Keratinocyte (primary cell): ENCODE results near the gene OPN1SW. TPM values are rescaled to one million over a fixed set of nuclear protein-coding genes. Genes with fewer than 3 reads are reported as not detected.

Experiments used
- DNase-seq: peaks from one replicate; pipeline ENCODE4 v3.0.0-alpha.2; 2011; ENCODE audit warnings: low read depth, missing footprints, low spot score
- FAIRE-seq: peaks from 2 replicates; lab custom pipeline; 2011; peaks lifted over from hg19 to GRCh38; lab: Jason Lieb, UNC
- H2AFZ ChIP-seq: 2 replicates; pipeline ENCODE4 v1.6.0; 2012; ENCODE audit warnings: low read length, control low read depth, inconsistent platforms; ENCODE audit not compliant: control insufficient read depth
- H3K27ac ChIP-seq: 2 replicates; pipeline ENCODE4 v1.5.1; 2011; ENCODE audit warnings: low read length; ENCODE audit not compliant: control insufficient read depth, insufficient read depth
- H3K27me3 ChIP-seq: 3 replicates; pipeline ENCODE4 v1.6.0; 2011; ENCODE audit warnings: low read length; ENCODE audit not compliant: control insufficient read depth, insufficient read depth; ENCODE audit errors: extremely low read depth
- H3K36me3 ChIP-seq, 2 experiments: 2 replicates in 1 of 2; 3 replicates in 1 of 2; pipeline ENCODE4 v1.5.1; 2011; ENCODE audit warnings: low read length in 2 of 2, mild to moderate bottlenecking in 1 of 2; ENCODE audit not compliant: control insufficient read depth in 2 of 2, insufficient read depth in 2 of 2; ENCODE audit errors: extremely low read depth in 1 of 2
- H3K4me1 ChIP-seq: 3 replicates; pipeline ENCODE4 v1.5.1; 2011; ENCODE audit warnings: low read length; ENCODE audit not compliant: control insufficient read depth, insufficient read depth; ENCODE audit errors: extremely low read depth
- H3K4me2 ChIP-seq: 3 replicates; pipeline ENCODE4 v1.6.0; 2011; ENCODE audit warnings: low read depth, low read length; ENCODE audit not compliant: control insufficient read depth, insufficient read depth; ENCODE audit errors: extremely low read depth
- H3K4me3 ChIP-seq, 3 experiments: fragments of 200-600 bp in 1 of 3; sonication (generic) in 1 of 3; 2 replicates in 2 of 3; 3 replicates in 1 of 3; pipeline ENCODE4 v1.5.1; 2011 to 2016; ENCODE audit warnings: low read length in 3 of 3, mild to moderate bottlenecking in 3 of 3, control low read depth in 2 of 3, inconsistent platforms in 1 of 3, low read depth in 1 of 3, mixed read lengths in 1 of 3, mixed run types in 1 of 3, moderate library complexity in 1 of 3; ENCODE audit not compliant: control insufficient read depth in 2 of 3, insufficient read depth in 2 of 3; ENCODE audit errors: extremely low read depth in 1 of 3
- H3K79me2 ChIP-seq: 2 replicates; pipeline ENCODE4 v1.6.0; 2012; ENCODE audit warnings: low read length; ENCODE audit not compliant: control insufficient read depth, insufficient read depth
- H3K9ac ChIP-seq: 3 replicates; pipeline ENCODE4 v1.6.0; 2011; ENCODE audit warnings: low read length; ENCODE audit not compliant: control insufficient read depth, insufficient read depth; ENCODE audit errors: extremely low read depth
- H3K9me1 ChIP-seq: 3 replicates; pipeline ENCODE4 v1.6.0; 2011; ENCODE audit warnings: low read length; ENCODE audit not compliant: control insufficient read depth, insufficient read depth; ENCODE audit errors: extremely low read depth
- H3K9me3 ChIP-seq: 2 replicates; pipeline ENCODE4 v1.5.1; 2012; ENCODE audit warnings: low read depth, low read length; ENCODE audit not compliant: control insufficient read depth
- H4K20me1 ChIP-seq: 3 replicates; pipeline ENCODE4 v1.6.0; 2011; ENCODE audit warnings: low read length; ENCODE audit not compliant: control insufficient read depth, insufficient read depth; ENCODE audit errors: extremely low read depth
- EZH2 ChIP-seq: IDR thresholded peaks from one replicate; pipeline ENCODE4 v1.6.1; 2012; ENCODE audit warnings: inconsistent platforms, mild to moderate bottlenecking, low read length, moderate library complexity
- dilution Hi-C: fragments of 300-500 bp; cut with MboI; formaldehyde crosslinking; loops from one replicate; pipeline ENCODE4 v1.7.0; 2020; ENCODE audit warnings: low sequenced_read_pairs; ENCODE audit not compliant: extremely low pct_ligation_motif_present
- polyA plus RNA-seq, 5 experiments: library from polyadenylated mRNA; depleted of rRNA in 3 of 5; stranded (reverse) in 3 of 5; stranded (forward) in 1 of 5; unstranded in 1 of 5; fragments of >200 nt; gene quantifications; 1 replicate in 1 of 5; 2 replicates in 3 of 5; 3 replicates in 1 of 5; pipeline versions ENCODE4 v1.2.1 to v1.2.3, GENCODE V29; 2011 to 2012; ENCODE audit warnings: missing spikeins in 2 of 5, low read depth in 1 of 5, low replicate concordance in 1 of 5
- TF ChIP-seq, protein P1 (sequence below), 3 experiments: IDR thresholded peaks in 1 of 3; conservative IDR thresholded peaks in 1 of 3; optimal IDR thresholded peaks in 1 of 3; 2 replicates in 2 of 3; 3 replicates in 1 of 3; pipeline versions ENCODE3 to v1.5.1; 2011; ENCODE audit warnings: low read length in 3 of 3, mild to moderate bottlenecking in 3 of 3, moderate library complexity in 2 of 3, control low read depth in 1 of 3, inconsistent platforms in 1 of 3; ENCODE audit not compliant: insufficient read depth in 2 of 3; ENCODE audit errors: extremely low read depth in 1 of 3

The OPN1SW gene
- polyA plus RNA-seq, 1 donor (not counting 4 experiments of a cell fraction or from before 2014, with no cell fraction given), result not detected

DNA sequence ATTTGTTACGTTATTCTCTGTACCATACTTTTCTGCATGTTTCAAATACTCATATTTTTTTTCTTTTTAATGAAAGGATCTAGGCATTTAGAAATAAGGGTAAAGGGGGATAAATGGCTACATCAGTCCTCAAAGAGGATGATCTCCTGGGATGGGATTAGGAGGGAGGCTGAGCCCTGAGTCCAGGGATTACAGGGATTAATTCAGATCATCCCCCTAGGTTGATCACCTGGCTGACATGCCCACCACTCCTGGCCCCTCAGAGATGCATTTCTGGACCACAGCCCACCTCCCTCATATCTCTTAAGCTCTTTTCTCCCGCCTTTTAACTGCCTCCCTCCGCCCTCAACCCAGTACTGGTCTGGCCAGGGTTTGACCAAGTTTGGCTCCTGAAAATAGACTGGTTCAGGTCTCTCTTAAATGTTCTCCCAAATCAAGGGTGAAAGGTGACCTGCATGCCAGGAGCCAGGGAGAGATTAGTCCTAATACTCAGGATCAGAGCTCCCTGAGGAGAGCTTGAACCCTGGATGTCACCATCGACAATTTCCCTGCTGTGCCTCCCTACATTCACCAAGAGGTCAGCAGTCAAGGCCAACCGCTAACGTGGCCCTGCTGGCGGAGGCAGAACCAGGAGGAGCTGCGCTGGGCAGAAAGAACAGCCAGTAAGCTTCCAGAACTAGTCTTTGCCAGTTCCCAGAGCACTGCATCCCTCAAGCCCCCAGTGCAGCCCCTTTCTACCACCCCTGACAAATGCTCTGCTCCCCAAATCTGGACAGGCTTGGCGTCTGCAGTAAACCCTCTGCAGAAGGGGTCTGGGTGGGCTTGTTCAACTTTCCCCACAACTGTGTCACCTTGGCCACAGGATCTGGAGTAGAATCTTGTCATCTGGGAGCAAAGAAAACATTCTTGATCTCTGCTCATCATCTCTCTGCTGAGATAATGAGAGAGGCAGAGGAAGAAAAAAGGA, 13.1 kb upstream of the OPN1SW start:
- no peak for FAIRE-seq
- no peaks in the 10 kb centered on the region for H3K79me2 ChIP-seq
- no peaks in the 10 kb centered on the region for H3K36me3 ChIP-seq
- H3K4me1 ChIP-seq, result no peaks in the 10 kb centered on the region
- no peak for DNase-seq
- no peak overlapping the region for H3K4me2 ChIP-seq
- H3K27ac ChIP-seq, result no peak overlapping the region
- H3K9me1 ChIP-seq, result no peaks in the 10 kb centered on the region
- H4K20me1 ChIP-seq, result no peaks in the 10 kb centered on the region
- H3K4me3 ChIP-seq, result no peak overlapping the region
- H3K9me3 ChIP-seq, result no peaks in the 10 kb centered on the region
- H3K9ac ChIP-seq, result no peak overlapping the region
- H2AFZ ChIP-seq, result no peak overlapping the region
- peaks cover 28% of the 10 kb centered on the region for H3K27me3 ChIP-seq
- TF ChIP-seq, protein P1, sequence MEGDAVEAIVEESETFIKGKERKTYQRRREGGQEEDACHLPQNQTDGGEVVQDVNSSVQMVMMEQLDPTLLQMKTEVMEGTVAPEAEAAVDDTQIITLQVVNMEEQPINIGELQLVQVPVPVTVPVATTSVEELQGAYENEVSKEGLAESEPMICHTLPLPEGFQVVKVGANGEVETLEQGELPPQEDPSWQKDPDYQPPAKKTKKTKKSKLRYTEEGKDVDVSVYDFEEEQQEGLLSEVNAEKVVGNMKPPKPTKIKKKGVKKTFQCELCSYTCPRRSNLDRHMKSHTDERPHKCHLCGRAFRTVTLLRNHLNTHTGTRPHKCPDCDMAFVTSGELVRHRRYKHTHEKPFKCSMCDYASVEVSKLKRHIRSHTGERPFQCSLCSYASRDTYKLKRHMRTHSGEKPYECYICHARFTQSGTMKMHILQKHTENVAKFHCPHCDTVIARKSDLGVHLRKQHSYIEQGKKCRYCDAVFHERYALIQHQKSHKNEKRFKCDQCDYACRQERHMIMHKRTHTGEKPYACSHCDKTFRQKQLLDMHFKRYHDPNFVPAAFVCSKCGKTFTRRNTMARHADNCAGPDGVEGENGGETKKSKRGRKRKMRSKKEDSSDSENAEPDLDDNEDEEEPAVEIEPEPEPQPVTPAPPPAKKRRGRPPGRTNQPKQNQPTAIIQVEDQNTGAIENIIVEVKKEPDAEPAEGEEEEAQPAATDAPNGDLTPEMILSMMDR (optimal IDR thresholded peaks at IDR 0.05 in 1 of 3, IDR thresholded peaks at IDR 0.05 in 1 of 3, conservative IDR thresholded peaks at IDR 0.05 in 1 of 3; ENCODE audit: extremely low read depth in 1 of 3, insufficient read depth in 2 of 3, low read length in 3 of 3), result no peak
- no peak for TF ChIP-seq EZH2
- dilution Hi-C loops, result no loop called here

DNA sequence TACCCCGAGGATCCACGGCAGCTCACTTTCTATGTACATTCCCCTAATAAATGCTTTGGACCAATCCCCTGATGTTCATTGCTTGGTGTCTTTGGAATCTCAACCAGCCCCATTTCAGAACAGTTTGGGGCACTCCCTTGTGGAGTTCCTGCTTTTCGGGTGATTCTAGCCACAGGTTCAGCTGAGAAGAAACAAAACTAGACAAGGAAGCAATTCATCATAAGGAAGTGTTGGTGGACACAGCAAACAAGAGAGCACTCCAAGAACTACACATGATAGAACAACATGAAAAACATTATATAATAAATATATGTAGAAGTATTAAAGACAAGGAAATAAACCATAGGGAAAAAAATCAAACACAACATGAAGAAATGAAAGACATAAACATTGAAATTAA, 10.1 kb upstream of the OPN1SW start:
- H3K9ac ChIP-seq, result no peak overlapping the region
- H2AFZ ChIP-seq, result no peak overlapping the region
- no peak for TF ChIP-seq EZH2
- TF ChIP-seq, protein P1 (optimal IDR thresholded peaks at IDR 0.05 in 1 of 3, IDR thresholded peaks at IDR 0.05 in 1 of 3, conservative IDR thresholded peaks at IDR 0.05 in 1 of 3; ENCODE audit: extremely low read depth in 1 of 3, insufficient read depth in 2 of 3, low read length in 3 of 3), result no peak
- H3K36me3 ChIP-seq, result no peaks in the 10 kb centered on the region
- no peaks in the 10 kb centered on the region for H3K9me3 ChIP-seq
- H4K20me1 ChIP-seq, result no peaks in the 10 kb centered on the region
- dilution Hi-C loops, result no loop called here
- H3K4me2 ChIP-seq, result no peak overlapping the region
- DNase-seq, result no peak
- H3K9me1 ChIP-seq, result no peaks in the 10 kb centered on the region
- no peak for FAIRE-seq
- no peak overlapping the region for H3K27ac ChIP-seq
- no peaks in the 10 kb centered on the region for H3K4me1 ChIP-seq
- H3K79me2 ChIP-seq, result no peaks in the 10 kb centered on the region
- H3K4me3 ChIP-seq, result no peak overlapping the region
- peaks cover 24% of the 10 kb centered on the region for H3K27me3 ChIP-seq
